ENCODE results near the gene C1QTNF2. TPM values are rescaled to one million over a fixed set of nuclear protein-coding genes. Genes with fewer than 3 reads are reported as not detected.
A peak's percentile ranks its signal among the peaks of the same experiment; 100 is the strongest.

The C1QTNF2 gene
- total RNA-seq, 6 donors from 2014 or later, result 0.39 to 3.1 (median 0.61) TPM; not detected in 1

DNA sequence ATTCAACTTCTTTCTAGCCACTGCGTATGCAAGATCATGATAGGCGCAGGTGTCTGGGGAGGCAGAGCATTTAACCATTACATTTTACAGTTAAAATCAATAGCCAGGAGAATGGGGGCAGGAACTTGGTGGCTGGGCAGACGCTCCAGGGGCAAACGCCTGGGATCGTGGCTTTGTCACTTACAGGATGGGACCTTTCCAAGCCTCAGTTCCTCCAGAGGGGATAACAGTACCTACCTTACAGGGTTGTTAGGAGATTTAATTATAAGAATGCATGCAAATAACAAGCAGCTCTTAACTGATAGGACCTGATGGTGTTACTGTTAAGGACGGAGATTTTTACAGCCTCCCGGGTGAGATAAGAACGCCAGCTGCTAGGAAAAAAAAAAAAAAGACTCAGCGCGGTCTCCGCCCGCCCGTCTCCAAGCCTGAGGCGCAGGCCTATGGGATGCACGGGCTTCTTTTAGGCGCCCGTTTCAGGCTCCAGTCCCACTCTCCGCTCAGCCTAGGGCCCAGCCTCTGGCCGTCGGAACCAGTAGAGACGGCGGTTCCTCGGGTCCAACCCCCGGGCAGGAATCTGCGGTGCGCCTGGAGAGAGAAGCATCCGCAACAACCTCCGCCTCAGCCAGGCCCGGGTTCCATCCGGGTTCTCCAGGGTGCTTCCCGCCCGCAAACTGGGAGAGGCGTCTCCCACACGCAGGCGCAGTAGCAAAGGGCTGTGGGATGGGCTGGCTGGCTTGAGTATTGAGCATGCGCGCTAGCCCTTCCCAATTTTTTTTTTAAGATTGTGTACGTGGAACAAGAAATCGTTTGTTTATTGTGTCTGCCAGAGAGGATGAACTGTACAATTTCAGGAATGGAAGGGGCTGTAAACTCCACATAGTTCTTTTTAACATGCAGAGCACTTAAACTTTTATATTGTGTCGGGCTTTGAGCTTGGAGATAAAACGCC lies 29.3 kb upstream of the C1QTNF2 start, which contains the start of gene FAM200C:
Gene FAM200C, minus strand, starts transcription at position 653 of the 952 bp plus-strand sequence. CDS start 4,564 bp downstream, outside the sequence.
- WGBS, 2 donors, result 1% methylated on average over 36 to 39 of the region's 41 CpGs
- Histone ChIP-seq H3K4me1 (peaks cover 11 to 23% (median 17%) of the 10 kb centered on the region in 4 donors), H3K36me3 (peaks cover 15 to 33% (median 28%) of the 10 kb centered on the region in 4 donors), H3K4me3 (peak within 1 kb of the TSS; percentile 44 to 70 (median 62)), H3K27ac (peak within 1 kb of the TSS; percentile 75 to 91 (median 80)), H3K27me3 (no peaks in the 10 kb centered on the region), H3K9me3 (no peaks in the 10 kb centered on the region)
- peak; percentile 96 to 99 for ATAC-seq (ENCODE audit: low FRiP score in 2 of 2)
- DNase-seq, result peak; percentile 90
- peak; percentile 84 to 95 for TF ChIP-seq POLR2AphosphoS5 (IDR thresholded peaks at IDR 0.05)
- TF ChIP-seq EP300 (IDR thresholded peaks at IDR 0.05), result no peak
- TF ChIP-seq, protein P1, sequence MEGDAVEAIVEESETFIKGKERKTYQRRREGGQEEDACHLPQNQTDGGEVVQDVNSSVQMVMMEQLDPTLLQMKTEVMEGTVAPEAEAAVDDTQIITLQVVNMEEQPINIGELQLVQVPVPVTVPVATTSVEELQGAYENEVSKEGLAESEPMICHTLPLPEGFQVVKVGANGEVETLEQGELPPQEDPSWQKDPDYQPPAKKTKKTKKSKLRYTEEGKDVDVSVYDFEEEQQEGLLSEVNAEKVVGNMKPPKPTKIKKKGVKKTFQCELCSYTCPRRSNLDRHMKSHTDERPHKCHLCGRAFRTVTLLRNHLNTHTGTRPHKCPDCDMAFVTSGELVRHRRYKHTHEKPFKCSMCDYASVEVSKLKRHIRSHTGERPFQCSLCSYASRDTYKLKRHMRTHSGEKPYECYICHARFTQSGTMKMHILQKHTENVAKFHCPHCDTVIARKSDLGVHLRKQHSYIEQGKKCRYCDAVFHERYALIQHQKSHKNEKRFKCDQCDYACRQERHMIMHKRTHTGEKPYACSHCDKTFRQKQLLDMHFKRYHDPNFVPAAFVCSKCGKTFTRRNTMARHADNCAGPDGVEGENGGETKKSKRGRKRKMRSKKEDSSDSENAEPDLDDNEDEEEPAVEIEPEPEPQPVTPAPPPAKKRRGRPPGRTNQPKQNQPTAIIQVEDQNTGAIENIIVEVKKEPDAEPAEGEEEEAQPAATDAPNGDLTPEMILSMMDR (IDR thresholded peaks at IDR 0.05), result no peak
- peak; percentile 44 to 94 (median 78) for TF ChIP-seq POLR2A (IDR thresholded peaks at IDR 0.05)

DNA sequence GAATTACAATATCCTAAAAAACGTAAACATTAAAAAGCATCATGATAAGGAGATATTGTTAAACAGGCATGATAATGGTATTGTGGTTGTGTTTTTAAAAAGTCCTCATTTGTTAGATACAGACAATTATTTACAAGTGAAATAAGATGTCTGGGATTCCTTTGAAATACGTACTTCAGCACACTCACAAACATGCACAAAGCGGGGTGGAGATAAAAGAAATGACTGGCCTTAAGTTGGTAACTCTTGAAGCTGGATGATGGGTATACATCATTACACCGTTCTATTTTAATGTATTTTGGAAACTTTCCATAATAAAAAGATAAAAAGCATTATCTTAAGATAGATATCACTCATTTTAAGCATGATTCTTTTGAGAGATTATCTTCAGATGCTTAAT lies 28.4 kb upstream of the C1QTNF2 start:
- Histone ChIP-seq H3K9me3 (no peaks in the 10 kb centered on the region), H3K4me1 (peaks cover 11 to 23% (median 17%) of the 10 kb centered on the region in 4 donors), H3K4me3 (peak overlapping the region in 3 of 4 donors; percentile 58 to 70 (median 67)), H3K27me3 (no peaks in the 10 kb centered on the region), H3K36me3 (peaks cover 6 to 25% (median 19%) of the 10 kb centered on the region in 4 donors), H3K27ac (peak overlapping the region in 1 of 4 donors; percentile 91)
- TF ChIP-seq EP300 (IDR thresholded peaks at IDR 0.05) (no peak), POLR2AphosphoS5 (IDR thresholded peaks at IDR 0.05) (no peak), POLR2A (IDR thresholded peaks at IDR 0.05) (no peak)
- TF ChIP-seq, protein P1 (IDR thresholded peaks at IDR 0.05), result no peak
- 36 to 45% methylated on average over 4 of the region's 4 CpGs for WGBS, 2 donors
- no peak for DNase-seq
- no peak for ATAC-seq (ENCODE audit: low FRiP score in 2 of 2)

DNA sequence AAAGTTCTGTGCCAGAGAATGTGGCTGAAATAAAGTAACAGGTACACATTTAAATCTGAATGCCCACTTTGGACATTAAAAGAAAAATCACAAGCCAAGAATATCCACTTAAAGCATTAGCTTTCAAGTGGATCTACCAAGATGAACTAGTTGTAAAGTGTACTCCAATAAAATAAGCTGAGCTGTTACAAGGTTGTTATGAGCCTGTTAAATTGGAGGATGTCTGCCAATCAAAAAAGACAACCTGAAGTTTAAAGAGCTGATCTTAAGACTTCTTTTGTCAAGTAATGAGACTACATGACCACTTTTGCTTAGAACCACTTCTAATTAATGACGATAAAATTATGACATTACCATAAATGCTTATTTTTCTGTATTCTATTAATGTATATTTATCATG lies 27.1 kb upstream of the C1QTNF2 start:
- DNase-seq (no peak), ATAC-seq (ENCODE audit: low FRiP score in 2 of 2) (no peak)
- Histone ChIP-seq H3K9me3 (no peaks in the 10 kb centered on the region), H3K27me3 (no peaks in the 10 kb centered on the region), H3K4me1 (peaks cover 11 to 23% (median 17%) of the 10 kb centered on the region in 4 donors), H3K4me3 (no peak overlapping the region), H3K36me3 (peaks cover 0 to 11% (median 6%) of the 10 kb centered on the region in 4 donors), H3K27ac (no peak overlapping the region)
- TF ChIP-seq POLR2AphosphoS5 (IDR thresholded peaks at IDR 0.05), result no peak
- TF ChIP-seq POLR2A (IDR thresholded peaks at IDR 0.05), result no peak
- TF ChIP-seq, protein P1 (IDR thresholded peaks at IDR 0.05), result no peak
- TF ChIP-seq EP300 (IDR thresholded peaks at IDR 0.05), result no peak
- 78 to 81% methylated on average over 1 of the region's 1 CpG for WGBS, 2 donors

DNA sequence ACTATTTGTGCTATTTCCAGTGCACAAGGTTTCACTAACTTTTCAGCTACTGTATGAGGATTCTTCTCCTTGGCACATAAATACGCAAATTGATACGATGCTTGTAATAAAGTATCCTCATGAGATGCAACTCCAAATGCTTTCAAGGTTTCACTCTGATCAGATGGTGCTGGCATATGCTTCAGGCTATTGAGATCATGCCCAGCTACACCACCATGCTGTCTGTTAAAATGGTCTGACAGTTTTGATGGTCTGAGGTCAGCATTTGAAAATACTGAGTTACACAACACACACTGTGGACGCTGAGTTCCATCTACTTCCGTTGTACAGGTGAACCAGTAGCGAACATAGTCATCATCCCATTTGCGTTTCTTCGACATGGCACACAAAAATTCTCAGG lies 24.7 kb upstream of the C1QTNF2 start:
- Histone ChIP-seq H3K27me3 (no peaks in the 10 kb centered on the region), H3K36me3 (no peaks in the 10 kb centered on the region), H3K27ac (no peak overlapping the region), H3K9me3 (no peaks in the 10 kb centered on the region), H3K4me3 (no peak overlapping the region), H3K4me1 (peaks cover 7 to 19% (median 14%) of the 10 kb centered on the region in 4 donors)
- WGBS, 2 donors, result 94 to 97% methylated on average over 7 of the region's 7 CpGs
- TF ChIP-seq EP300 (IDR thresholded peaks at IDR 0.05), result no peak
- TF ChIP-seq POLR2AphosphoS5 (IDR thresholded peaks at IDR 0.05), result no peak
- DNase-seq (no peak), ATAC-seq (ENCODE audit: low FRiP score in 2 of 2) (no peak)

Measured in upper lobe of left lung (tissue), 6 donors.